ENCODE results near the gene PTPN18.
A peak's percentile ranks its signal among the peaks of the same experiment; 100 is the strongest.
"Not testable (repeated sequence)": the region's sequence is repeated elsewhere in the genome, so short reads cannot be mapped to it uniquely, and the experiment has no call there.

Gene PTPN18

DNA sequence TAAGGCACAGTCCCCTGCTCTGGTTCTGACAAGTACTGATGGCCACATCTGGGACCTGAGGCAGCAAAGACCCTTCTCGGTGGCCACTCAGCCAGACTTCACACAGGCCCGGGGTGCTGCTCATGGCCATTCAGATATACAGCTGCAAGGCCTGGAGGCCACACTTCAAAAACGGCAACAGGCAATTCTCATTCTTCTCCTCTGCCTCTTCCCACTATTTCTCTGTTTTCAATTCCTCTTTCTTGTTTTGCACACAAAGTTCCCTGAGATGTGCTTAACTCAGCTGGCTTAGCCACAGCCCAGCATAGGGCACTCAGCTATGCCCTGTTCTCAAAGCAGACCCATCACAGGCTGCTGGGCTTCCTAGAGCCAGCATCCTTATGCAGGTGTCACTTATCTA lies 29.9 kb downstream of the PTPN18 start:
- peak; percentile 50 to 57 for DNase-seq

- DNase-seq, result no peak
Measured at GRCh38 chr2:130387071-130387400, 31.2 kb downstream of the PTPN18 start.

- no peak for DNase-seq
Measured at GRCh38 chr2:130387804-130388203, 31.9 kb downstream of the PTPN18 start.

- DNase-seq, result no peak
Measured at GRCh38 chr2:130388221-130388907, 32.5 kb downstream of the PTPN18 start.

- DNase-seq, result peak; percentile 57 to 72
Measured at GRCh38 chr2:130389358-130389757, 33.5 kb downstream of the PTPN18 start.

DNA sequence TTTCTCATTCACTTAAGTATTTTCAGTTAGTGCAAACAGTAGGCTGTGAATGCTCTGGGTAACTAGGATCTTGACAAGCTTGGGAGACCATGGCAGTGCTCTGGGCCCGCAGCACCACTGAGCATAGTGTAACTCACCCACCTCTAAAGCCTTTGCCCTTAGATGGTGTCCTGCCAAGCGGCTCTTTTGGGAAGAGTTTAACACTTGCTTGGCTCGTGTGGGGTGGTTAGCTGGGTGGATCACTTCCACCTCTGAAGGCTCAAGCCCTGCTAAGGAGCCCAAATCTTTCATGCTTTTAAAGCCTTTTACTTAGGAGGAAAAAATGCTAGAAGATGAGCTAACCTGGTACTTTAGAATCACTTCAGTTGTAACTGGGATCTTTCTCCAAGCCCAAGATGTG lies 33.9 kb downstream of the PTPN18 start:
- no peak for DNase-seq

DNA sequence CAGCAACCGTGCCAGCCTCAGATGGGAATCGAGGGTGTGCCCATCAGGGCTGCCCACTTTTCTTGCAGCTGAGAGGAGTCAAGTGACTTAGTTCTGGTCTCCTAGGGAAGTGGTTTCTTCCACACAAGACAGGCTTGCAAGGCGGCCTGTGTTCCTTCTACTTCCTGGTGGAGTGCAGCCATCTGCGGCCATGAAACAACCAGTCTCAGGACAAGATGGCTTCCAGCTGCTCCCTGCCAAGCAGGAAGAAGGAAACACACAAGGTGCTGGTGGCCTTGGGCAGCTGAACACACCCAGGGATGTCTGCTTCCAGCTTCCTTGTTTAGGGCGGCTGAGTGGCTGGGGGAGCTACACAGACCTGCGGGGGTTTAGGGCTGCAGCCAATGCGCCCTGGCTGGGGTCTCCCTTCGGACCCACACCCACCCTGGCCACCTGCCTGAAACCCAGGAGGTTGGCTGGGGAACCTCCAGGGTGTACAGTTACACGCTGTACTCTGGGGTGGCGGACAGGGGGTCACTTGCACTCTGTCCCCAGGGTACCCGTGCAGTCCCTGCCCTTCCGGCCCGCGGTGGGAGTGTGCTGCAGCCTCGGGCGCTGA lies 34.7 kb downstream of the PTPN18 start:
- DNase-seq, result peak; percentile 77 to 89

GRCh38 chr2:130391058-130391871 lies 35.4 kb downstream of the PTPN18 start:
- DNase-seq, result peak; percentile 82 to 86

GRCh38 chr2:130391872-130392670 lies 36.2 kb downstream of the PTPN18 start:
- DNase-seq, result no peak

DNA sequence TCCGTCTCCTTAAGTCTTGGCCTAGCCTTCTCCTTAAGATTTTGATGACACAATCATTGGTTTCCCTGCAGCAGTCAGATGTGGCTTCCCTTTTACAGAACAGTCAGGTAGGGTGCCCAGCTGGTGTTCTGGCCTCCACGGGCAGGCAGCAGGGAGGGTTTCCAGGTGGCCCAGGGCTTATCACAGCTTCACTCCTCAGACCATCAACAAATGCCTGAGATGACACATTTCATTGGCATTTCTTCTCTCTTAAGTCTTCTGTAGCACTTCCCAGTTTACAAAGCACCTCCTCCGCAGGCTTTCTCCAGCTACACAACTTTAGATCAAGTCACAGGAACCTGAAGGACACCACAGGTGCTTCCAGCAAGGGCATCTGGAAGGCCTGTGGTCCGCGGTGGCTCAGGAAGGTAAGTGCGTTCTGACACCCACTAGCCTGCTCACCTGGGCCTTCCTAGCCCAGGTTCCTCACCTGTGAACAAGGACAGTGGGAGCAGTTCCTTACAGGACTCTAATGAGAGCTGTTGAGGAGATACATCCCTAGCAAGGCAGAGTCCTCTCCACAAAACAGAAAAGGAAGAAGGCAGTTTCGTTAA lies 37.6 kb downstream of the PTPN18 start:
- DNase-seq, result no peak

- not testable (repeated sequence) for DNase-seq
Measured at GRCh38 chr2:130406280-130406679, 50.4 kb downstream of the PTPN18 start.

- DNase-seq, result not testable (repeated sequence)
Measured at GRCh38 chr2:130416693-130417092, 60.8 kb downstream of the PTPN18 start.

DNA sequence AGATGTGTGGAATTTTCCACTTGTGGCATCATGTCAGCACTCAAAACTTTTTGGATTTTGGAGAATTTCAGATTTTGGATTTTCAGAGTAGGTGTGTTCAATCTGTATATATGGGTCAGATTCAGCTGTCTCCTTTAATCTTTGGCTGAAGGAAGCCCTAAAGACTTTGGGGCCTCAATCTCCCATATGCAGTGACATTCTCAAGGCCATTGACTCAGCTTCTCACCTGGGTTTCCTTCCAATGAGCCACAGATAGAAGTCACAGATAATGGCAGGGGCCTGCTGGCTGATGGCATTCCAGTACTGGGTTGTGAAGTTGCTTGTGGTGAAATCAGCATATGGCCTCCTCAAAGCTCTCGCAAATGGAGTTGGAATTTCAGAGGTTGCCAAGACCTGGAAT lies 63.0 kb downstream of the PTPN18 start:
- not testable (repeated sequence) for DNase-seq
